KMS-11 (cell line): ENCODE data around the gene CCDC127.

ENCODE experiments used
- H2AFZ ChIP-seq: fragments of 200-600 bp; sonication (generic); 2 replicates; pipeline ENCODE4 v1.6.1; 2016; ENCODE audit warnings: antibody characterized with exemption, mixed run types, low read depth
- H3K27ac ChIP-seq: fragments of 200-600 bp; sonication (generic); 2 replicates; pipeline ENCODE4 v1.6.1; 2016; ENCODE audit warnings: mild to moderate bottlenecking, mixed run types
- H3K27me3 ChIP-seq: fragments of 200-600 bp; sonication (generic); 2 replicates; pipeline ENCODE4 v1.6.1; 2017; ENCODE audit warnings: mild to moderate bottlenecking, low read depth, mixed run types, moderate library complexity; ENCODE audit not compliant: insufficient read depth
- H3K36me3 ChIP-seq: fragments of 200-600 bp; sonication (generic); 2 replicates; pipeline ENCODE4 v1.6.1; 2017; ENCODE audit warnings: mild to moderate bottlenecking, mixed run types; ENCODE audit not compliant: insufficient read depth
- H3K4me1 ChIP-seq: fragments of 200-600 bp; sonication (generic); 2 replicates; pipeline ENCODE4 v1.6.1; 2016; ENCODE audit warnings: mild to moderate bottlenecking, low read depth, mixed run types; ENCODE audit not compliant: poor library complexity, severe bottlenecking
- H3K4me2 ChIP-seq: fragments of 200-600 bp; sonication (generic); 2 replicates; pipeline ENCODE4 v1.7.0; 2016; ENCODE audit warnings: mild to moderate bottlenecking, mixed run types
- H3K4me3 ChIP-seq: fragments of 200-600 bp; sonication (generic); IDR thresholded peaks from 2 replicates; pipeline ENCODE4 v1.6.1; 2017; ENCODE audit warnings: low read depth, low read length, mixed read lengths; ENCODE audit not compliant: insufficient read depth
- H3K79me2 ChIP-seq: fragments of 200-600 bp; sonication (generic); 2 replicates; pipeline ENCODE4 v1.6.1; 2016; ENCODE audit warnings: low read depth, mixed run types; ENCODE audit not compliant: insufficient read depth
- H3K9ac ChIP-seq: fragments of 200-600 bp; sonication (generic); 2 replicates; pipeline ENCODE4 v1.6.1; 2016; ENCODE audit warnings: mild to moderate bottlenecking, mixed run types
- H4K20me1 ChIP-seq: fragments of 200-600 bp; sonication (generic); 2 replicates; pipeline ENCODE4 v1.6.1; 2016; ENCODE audit warnings: mild to moderate bottlenecking, mixed run types; ENCODE audit not compliant: insufficient read depth
- TF ChIP-seq, protein P1 (sequence below): fragments of 200-600 bp; sonication (generic); conservative IDR thresholded peaks from 2 replicates; pipeline ENCODE4 v1.6.1; 2017; ENCODE audit warnings: low read depth, mild to moderate bottlenecking, antibody characterized with exemption, low read length, moderate library complexity, mixed read lengths

Gene CCDC127

DNA sequence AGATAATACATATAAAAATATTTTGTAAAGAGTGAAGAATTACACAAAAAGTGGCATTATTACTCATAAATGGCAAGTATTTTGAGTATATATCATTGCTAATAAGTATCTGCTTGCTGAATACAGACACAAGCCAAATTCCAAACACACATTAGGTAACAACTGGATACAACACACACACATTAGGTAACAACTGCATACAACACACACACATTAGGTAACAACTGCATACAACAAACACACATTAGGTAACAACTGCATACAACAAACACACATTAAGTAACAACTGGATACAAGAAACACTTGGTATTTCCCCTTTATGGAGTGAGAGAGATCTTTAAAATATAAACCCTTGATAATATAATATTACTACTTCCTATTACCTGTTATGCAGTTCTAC, 13.5 kb downstream of the CCDC127 start:
- Histone ChIP-seq H4K20me1 (no peaks in the 10 kb centered on the region), H3K4me3 (no peak overlapping the region)

DNA sequence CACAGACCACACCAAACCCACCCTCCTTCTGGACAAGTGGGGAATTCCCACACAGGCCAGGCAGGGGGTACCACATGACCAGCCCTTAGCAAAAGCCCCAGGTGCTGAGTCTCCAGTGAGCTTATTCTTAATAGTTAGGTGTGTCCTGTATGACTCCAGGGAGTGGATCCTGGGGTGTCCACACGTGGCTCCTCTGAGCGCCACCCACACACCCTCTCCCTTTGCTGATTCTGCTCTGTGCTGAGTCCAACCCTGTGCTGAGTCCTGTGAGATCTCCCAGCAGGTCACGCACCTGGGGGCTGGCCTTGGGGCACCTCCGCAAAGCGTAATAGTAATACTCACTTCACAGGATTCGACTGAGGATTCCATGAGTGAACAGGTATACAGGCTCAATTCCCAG, 14.0 kb downstream of the CCDC127 start:
- Histone ChIP-seq H2AFZ (no peak overlapping the region), H4K20me1 (no peaks in the 10 kb centered on the region), H3K9ac (no peak overlapping the region), H3K27ac (no peak overlapping the region), H3K36me3 (peaks cover 6% of the 10 kb centered on the region; the same call in 1 of the 2 replicates), H3K4me2 (no peak overlapping the region), H3K4me3 (no peak overlapping the region), H3K4me1 (no peaks in the 10 kb centered on the region), H3K79me2 (peaks cover 30% of the 10 kb centered on the region), H3K27me3 (no peaks in the 10 kb centered on the region)
- TF ChIP-seq, protein P1, sequence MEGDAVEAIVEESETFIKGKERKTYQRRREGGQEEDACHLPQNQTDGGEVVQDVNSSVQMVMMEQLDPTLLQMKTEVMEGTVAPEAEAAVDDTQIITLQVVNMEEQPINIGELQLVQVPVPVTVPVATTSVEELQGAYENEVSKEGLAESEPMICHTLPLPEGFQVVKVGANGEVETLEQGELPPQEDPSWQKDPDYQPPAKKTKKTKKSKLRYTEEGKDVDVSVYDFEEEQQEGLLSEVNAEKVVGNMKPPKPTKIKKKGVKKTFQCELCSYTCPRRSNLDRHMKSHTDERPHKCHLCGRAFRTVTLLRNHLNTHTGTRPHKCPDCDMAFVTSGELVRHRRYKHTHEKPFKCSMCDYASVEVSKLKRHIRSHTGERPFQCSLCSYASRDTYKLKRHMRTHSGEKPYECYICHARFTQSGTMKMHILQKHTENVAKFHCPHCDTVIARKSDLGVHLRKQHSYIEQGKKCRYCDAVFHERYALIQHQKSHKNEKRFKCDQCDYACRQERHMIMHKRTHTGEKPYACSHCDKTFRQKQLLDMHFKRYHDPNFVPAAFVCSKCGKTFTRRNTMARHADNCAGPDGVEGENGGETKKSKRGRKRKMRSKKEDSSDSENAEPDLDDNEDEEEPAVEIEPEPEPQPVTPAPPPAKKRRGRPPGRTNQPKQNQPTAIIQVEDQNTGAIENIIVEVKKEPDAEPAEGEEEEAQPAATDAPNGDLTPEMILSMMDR: no peak

More for the DNA sequence above, 13.5 kb downstream of the CCDC127 start:
- Histone ChIP-seq H3K9ac (no peak overlapping the region), H2AFZ (no peak overlapping the region), H3K27me3 (no peaks in the 10 kb centered on the region), H3K4me1 (no peaks in the 10 kb centered on the region), H3K79me2 (peaks cover 30% of the 10 kb centered on the region), H3K4me2 (no peak overlapping the region), H3K27ac (no peak overlapping the region), H3K36me3 (peaks cover 6% of the 10 kb centered on the region; the same call in 1 of the 2 replicates)
- TF ChIP-seq, protein P1: no peak

DNA sequence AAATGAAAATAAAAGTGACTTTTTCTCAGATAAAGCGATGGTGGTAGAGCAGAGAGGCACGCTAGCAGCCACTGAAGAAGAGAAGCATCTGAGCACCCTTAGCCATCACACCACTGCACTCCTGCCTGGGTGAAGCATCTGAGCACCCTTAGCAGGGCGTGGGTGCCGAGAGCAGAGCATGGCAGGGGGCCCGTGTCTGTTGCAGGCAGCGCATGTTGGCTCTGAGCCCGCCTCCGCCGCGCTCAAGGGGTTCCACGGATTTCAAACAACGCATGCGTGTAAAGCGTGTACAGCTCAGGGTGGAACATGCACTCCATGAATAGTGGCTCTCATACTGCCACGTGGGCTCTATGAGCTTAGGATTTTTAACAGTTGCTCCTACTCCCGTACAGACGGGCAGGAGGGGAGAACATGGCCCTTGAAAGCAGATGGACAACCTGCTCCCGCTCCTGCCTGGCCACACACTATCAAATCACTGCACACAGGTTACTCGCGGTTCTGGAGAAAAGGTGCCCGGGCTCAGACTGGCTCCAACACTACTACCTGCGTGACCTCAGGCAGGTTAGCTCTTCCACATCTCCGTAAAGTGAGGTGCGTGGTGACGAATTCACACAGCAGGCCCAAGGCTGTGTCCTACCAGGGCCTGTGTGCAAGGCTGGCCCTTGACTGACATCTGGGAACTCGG, 14.6 kb downstream of the CCDC127 start:
- Histone ChIP-seq H3K9ac (no peak overlapping the region), H3K4me3 (no peak overlapping the region), H4K20me1 (no peaks in the 10 kb centered on the region), H2AFZ (no peak overlapping the region), H3K79me2 (peaks cover 24% of the 10 kb centered on the region), H3K36me3 (peaks cover 6% of the 10 kb centered on the region; the same call in 1 of the 2 replicates), H3K4me1 (no peaks in the 10 kb centered on the region), H3K27me3 (no peaks in the 10 kb centered on the region), H3K4me2 (no peak overlapping the region), H3K27ac (no peak overlapping the region)
- TF ChIP-seq, protein P1: no peak

DNA sequence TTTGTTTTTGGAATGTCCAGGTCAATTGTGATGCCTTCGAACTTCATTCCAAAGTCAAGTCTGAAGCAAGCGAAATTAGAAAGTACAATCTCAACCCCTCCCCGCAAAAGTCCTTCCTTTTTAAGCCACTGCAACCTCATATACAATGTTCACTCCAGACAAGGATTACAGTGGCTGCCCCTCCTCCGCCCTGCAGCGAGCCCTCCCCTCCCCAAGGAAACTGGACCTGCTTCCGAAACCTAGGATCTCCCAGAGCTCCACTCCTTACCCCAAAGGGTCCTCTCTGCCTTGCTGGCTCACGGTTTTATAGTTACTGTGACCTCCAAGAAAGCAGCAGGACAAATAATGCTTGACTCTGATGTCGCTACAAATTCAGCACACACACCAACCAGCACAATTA, 16.3 kb downstream of the CCDC127 start:
- H3K4me3 ChIP-seq: no peak overlapping the region
- H3K79me2 ChIP-seq: peaks cover 7% of the 10 kb centered on the region; the same call in 1 of the 2 replicates
- no peaks in the 10 kb centered on the region for H3K27me3 ChIP-seq
- H2AFZ ChIP-seq: no peak overlapping the region
- H3K4me2 ChIP-seq: no peak overlapping the region
- H3K27ac ChIP-seq: no peak overlapping the region
- TF ChIP-seq, protein P1: no peak
- no peaks in the 10 kb centered on the region for H3K4me1 ChIP-seq
- H3K36me3 ChIP-seq: peaks cover 6% of the 10 kb centered on the region; the same call in 1 of the 2 replicates
- H4K20me1 ChIP-seq: no peaks in the 10 kb centered on the region
- no peak overlapping the region for H3K9ac ChIP-seq
